CD4-positive, alpha-beta memory T cell (primary cell): ENCODE data around the gene TMSB4X. TPM values are rescaled to one million over a fixed set of nuclear protein-coding genes. Genes with fewer than 3 reads are reported as not detected.

ENCODE experiments used
- CTCF ChIA-PET: fragments of 350-600 bp; sonication (Branson Sonifier 250); formaldehyde crosslinking; loops from one replicate; lab custom pipeline; 2021; ENCODE audit warnings: inconsistent platforms; ENCODE audit not compliant: partially characterized antibody; lab: Charles Lee
- POLR2A ChIA-PET: fragments of 350-600 bp; sonication (Branson Sonifier 250); formaldehyde crosslinking; loops from one replicate; lab custom pipeline; 2021; ENCODE audit not compliant: partially characterized antibody; lab: Charles Lee
- DNase-seq, 5 donors: peaks; one replicate each; pipeline versions ENCODE4 v3.0.0 to v3.0.0-alpha.2; 2020 to 2022; ENCODE audit warnings: mixed read lengths in 1 of 5
- H3K27ac ChIP-seq: one replicate; pipeline ENCODE4 v1.7.0; 2013; ENCODE audit warnings: low read depth, low read length
- H3K27me3 ChIP-seq: 2 replicates; pipeline ENCODE4 v1.7.0; 2013; ENCODE audit warnings: mild to moderate bottlenecking, low read length, moderate library complexity; ENCODE audit not compliant: insufficient read depth
- H3K36me3 ChIP-seq: 2 replicates; pipeline ENCODE4 v1.7.0; 2013; ENCODE audit warnings: mild to moderate bottlenecking, low read length, moderate library complexity; ENCODE audit not compliant: insufficient read depth
- H3K4me1 ChIP-seq: 2 replicates; pipeline ENCODE4 v1.7.0; 2013; ENCODE audit warnings: mild to moderate bottlenecking, low read length, moderate library complexity; ENCODE audit not compliant: insufficient read depth
- H3K4me3 ChIP-seq, 2 donors: one replicate each; pipeline ENCODE4 v1.7.0; 2013; ENCODE audit warnings: low read length in 2 of 2, mild to moderate bottlenecking in 1 of 2
- H3K9me3 ChIP-seq, 2 donors: one replicate each; pipeline ENCODE4 v1.7.0; 2013; ENCODE audit warnings: low read length in 2 of 2, control low read depth in 1 of 2; ENCODE audit not compliant: control insufficient read depth in 1 of 2
- H3K27ac Mint-ChIP-seq, 7 donors: one replicate each; pipeline ENCODE4 v1.8.0; 2020 to 2021; ENCODE audit warnings: mixed read lengths in 7 of 7, mild to moderate bottlenecking in 6 of 7, inconsistent platforms in 3 of 7, moderate library complexity in 3 of 7
- H3K27me3 Mint-ChIP-seq, 2 donors: one replicate each; pipeline ENCODE4 v1.8.0; 2020 to 2021; ENCODE audit warnings: mixed read lengths in 2 of 2
- H3K36me3 Mint-ChIP-seq, 2 donors: one replicate each; pipeline ENCODE4 v1.8.0; 2020 to 2021; ENCODE audit warnings: mixed read lengths in 2 of 2, inconsistent platforms in 1 of 2, mild to moderate bottlenecking in 1 of 2
- H3K4me1 Mint-ChIP-seq, 4 donors: one replicate each; pipeline ENCODE4 v1.8.0; 2020 to 2021; ENCODE audit warnings: mixed read lengths in 4 of 4, mild to moderate bottlenecking in 1 of 4
- H3K4me3 Mint-ChIP-seq, 8 donors: one replicate each; pipeline ENCODE4 v1.8.0; 2020 to 2021; ENCODE audit warnings: mixed read lengths in 8 of 8, mild to moderate bottlenecking in 7 of 8, moderate library complexity in 6 of 8, inconsistent platforms in 3 of 8
- H3K9me3 Mint-ChIP-seq, 8 donors: one replicate each; pipeline ENCODE4 v1.8.0; 2020 to 2021; ENCODE audit warnings: mixed read lengths in 8 of 8, mild to moderate bottlenecking in 5 of 8, inconsistent platforms in 3 of 8, moderate library complexity in 1 of 8
- intact Hi-C: fragments of 100-400 bp; cut with micrococcal nuclease; formaldehyde crosslinking; loops from one replicate; pipeline ENCODE4 v1.15.1; 2023
- polyA plus RNA-seq, 2 donors: library from polyadenylated mRNA; unstranded; fragments of 300-500 nt; fragmentation: Illumina TruSeq; gene quantifications; one replicate each; pipeline ENCODE4 v1.2.3, GENCODE V29; 2021
- total RNA-seq, 2 experiments: library from RNA; stranded (reverse); gene quantifications; one replicate each; pipeline ENCODE4 v1.2.3, GENCODE V29; 2021

TMSB4X gene
- total and polyA plus RNA-seq, 4 experiments from 2014 or later: 4,851 to 36,115 (median 16,529) TPM

- H3K27ac ChIP-seq: peak overlapping the region; percentile 50
- intact Hi-C loops: loop anchor here (1.0 kb wide), 1 partner anchor 7 kb away; no protein-coding TSS in a partner anchor
- H3K4me3 ChIP-seq: no peak overlapping the region
- no peak for DNase-seq
- peaks cover 81% of the 10 kb centered on the region for H3K4me1 ChIP-seq
- H3K27me3 Mint-ChIP-seq: no peaks in the 10 kb centered on the region
- no peaks in the 10 kb centered on the region for H3K36me3 ChIP-seq
- peak overlapping the region; percentile 67 to 89 (median 77) for H3K4me3 Mint-ChIP-seq
- H3K9me3 ChIP-seq: no peaks in the 10 kb centered on the region
- H3K4me1 Mint-ChIP-seq: peaks cover 43 to 75% (median 62%) of the 10 kb centered on the region in 4 donors
- CTCF ChIA-PET: interaction anchor here (1.3 to 2.2 kb wide), 4 partner anchors 25 to 59 kb away, joined by 3 to 9 read pairs (median 4); no protein-coding TSS in a partner anchor
- POLR2A ChIA-PET: interaction anchor here (0.7 to 12.4 kb wide), 15 partner anchors 7 to 97 kb away, joined by 3 to 383 read pairs (median 7); partner anchors contain the start of gene TMSB4X
- no peaks in the 10 kb centered on the region for H3K9me3 Mint-ChIP-seq
- H3K36me3 Mint-ChIP-seq: no peaks in the 10 kb centered on the region
- H3K27ac Mint-ChIP-seq: peak overlapping the region; percentile 92 to 99 (median 96)
- no peaks in the 10 kb centered on the region for H3K27me3 ChIP-seq
Measured at GRCh38 chrX:13005661-13006473, 31.0 kb downstream of the TMSB4X start.

- H3K9me3 ChIP-seq: no peaks in the 10 kb centered on the region
- Mint-ChIP-seq H3K4me3 (peak overlapping the region in 4 of 8 donors; percentile 9 to 48 (median 42)), H3K9me3 (no peaks in the 10 kb centered on the region), H3K36me3 (no peaks in the 10 kb centered on the region), H3K27me3 (no peaks in the 10 kb centered on the region), H3K4me1 (peaks cover 34 to 75% (median 61%) of the 10 kb centered on the region in 4 donors), H3K27ac (peak overlapping the region in 6 of 7 donors; percentile 22 to 97 (median 83))
- intact Hi-C loops: no loop called here
- H3K27ac ChIP-seq: no peak overlapping the region
- CTCF ChIA-PET: interaction anchor here (1.0 to 1.6 kb wide), 3 partner anchors 23 to 80 kb away, joined by 3 to 5 read pairs (median 3); no protein-coding TSS in a partner anchor
- H3K4me1 ChIP-seq: peaks cover 68% of the 10 kb centered on the region
- H3K4me3 ChIP-seq: no peak overlapping the region
- POLR2A ChIA-PET: interaction anchor here (1.0 to 12.4 kb wide), 9 partner anchors 8 to 84 kb away, joined by 3 to 383 read pairs (median 12); partner anchors contain the start of gene TMSB4X
- DNase-seq: no peak
- no peaks in the 10 kb centered on the region for H3K27me3 ChIP-seq
- no peaks in the 10 kb centered on the region for H3K36me3 ChIP-seq
Measured at GRCh38 chrX:13007519-13008188, 32.7 kb downstream of the TMSB4X start.

GRCh38 chrX:13008189-13008533 lies 33.3 kb downstream of the TMSB4X start:
- no peaks in the 10 kb centered on the region for H3K36me3 ChIP-seq
- no peak overlapping the region for H3K27ac ChIP-seq
- ChIA-PET CTCF (interaction anchor here (1.0 to 1.2 kb wide), 2 partner anchors 23 to 71 kb away, joined by 3 read pairs; no protein-coding TSS in a partner anchor), POLR2A (interaction anchor here (1.0 to 12.4 kb wide), 8 partner anchors 9 to 83 kb away, joined by 3 to 383 read pairs (median 17); partner anchors contain the start of gene TMSB4X)
- Mint-ChIP-seq H3K27me3 (no peaks in the 10 kb centered on the region), H3K4me3 (peak overlapping the region in 5 of 8 donors; percentile 9 to 58 (median 46)), H3K4me1 (peaks cover 38 to 75% (median 62%) of the 10 kb centered on the region in 4 donors), H3K27ac (peak overlapping the region in 6 of 7 donors; percentile 38 to 88 (median 80)), H3K36me3 (no peaks in the 10 kb centered on the region), H3K9me3 (no peaks in the 10 kb centered on the region)
- DNase-seq: no peak
- intact Hi-C loops: no loop called here
- no peaks in the 10 kb centered on the region for H3K9me3 ChIP-seq
- no peaks in the 10 kb centered on the region for H3K27me3 ChIP-seq
- H3K4me3 ChIP-seq: no peak overlapping the region
- H3K4me1 ChIP-seq: peaks cover 68% of the 10 kb centered on the region

- no peak overlapping the region for H3K27ac ChIP-seq
- intact Hi-C loops: no loop called here
Measured at GRCh38 chrX:13008851-13009250, 33.9 kb downstream of the TMSB4X start.

GRCh38 chrX:13009273-13009672 lies 34.4 kb downstream of the TMSB4X start:
- Histone ChIP-seq H3K27ac (no peak overlapping the region), H3K4me3 (no peak overlapping the region), H3K27me3 (no peaks in the 10 kb centered on the region), H3K36me3 (no peaks in the 10 kb centered on the region), H3K9me3 (no peaks in the 10 kb centered on the region), H3K4me1 (peaks cover 72% of the 10 kb centered on the region)
- intact Hi-C loops: no loop called here
- POLR2A ChIA-PET: interaction anchor here (1.1 to 12.4 kb wide), 6 partner anchors 8 to 82 kb away, joined by 3 to 383 read pairs (median 8); partner anchors contain the start of gene TMSB4X
- CTCF ChIA-PET: no interaction called here
- H3K4me1 Mint-ChIP-seq: peaks cover 48 to 86% (median 70%) of the 10 kb centered on the region in 4 donors
- no peak for DNase-seq
- no peaks in the 10 kb centered on the region for H3K9me3 Mint-ChIP-seq
- no peak overlapping the region for H3K4me3 Mint-ChIP-seq
- H3K27me3 Mint-ChIP-seq: no peaks in the 10 kb centered on the region
- no peaks in the 10 kb centered on the region for H3K36me3 Mint-ChIP-seq
- H3K27ac Mint-ChIP-seq: no peak overlapping the region

More at GRCh38 chrX:13008851-13009250, 33.9 kb downstream of the TMSB4X start:
- peaks cover 44 to 82% (median 66%) of the 10 kb centered on the region in 4 donors for H3K4me1 Mint-ChIP-seq
- Histone ChIP-seq H3K36me3 (no peaks in the 10 kb centered on the region), H3K9me3 (no peaks in the 10 kb centered on the region), H3K4me1 (peaks cover 68% of the 10 kb centered on the region), H3K27me3 (no peaks in the 10 kb centered on the region), H3K4me3 (no peak overlapping the region)
- no peaks in the 10 kb centered on the region for H3K36me3 Mint-ChIP-seq
- ChIA-PET POLR2A (interaction anchor here (1.1 to 12.4 kb wide), 8 partner anchors 7 to 83 kb away, joined by 3 to 383 read pairs (median 7); partner anchors contain the start of gene TMSB4X), CTCF (interaction anchor here (1.0 kb wide), 1 partner anchor 71 kb away, joined by 3 read pairs; no protein-coding TSS in a partner anchor)
- DNase-seq: no peak
- no peaks in the 10 kb centered on the region for H3K9me3 Mint-ChIP-seq
- H3K27ac Mint-ChIP-seq: peak overlapping the region in 1 of 7 donors; percentile 35
- no peaks in the 10 kb centered on the region for H3K27me3 Mint-ChIP-seq
- no peak overlapping the region for H3K4me3 Mint-ChIP-seq

GRCh38 chrX:13009844-13010243 lies 34.9 kb downstream of the TMSB4X start:
- H3K36me3 Mint-ChIP-seq: no peaks in the 10 kb centered on the region
- no peaks in the 10 kb centered on the region for H3K9me3 Mint-ChIP-seq
- no peak overlapping the region for H3K4me3 Mint-ChIP-seq
- ChIA-PET POLR2A (interaction anchor here (0.6 to 12.4 kb wide), 8 partner anchors 8 to 82 kb away, joined by 3 to 383 read pairs (median 7); partner anchors contain the start of gene TMSB4X), CTCF (interaction anchor here (1.2 to 1.9 kb wide), 2 partner anchors 16 to 63 kb away, joined by 3 to 10 read pairs; no protein-coding TSS in a partner anchor)
- peaks cover 48 to 87% (median 71%) of the 10 kb centered on the region in 4 donors for H3K4me1 Mint-ChIP-seq
- H3K4me1 ChIP-seq: peaks cover 73% of the 10 kb centered on the region
- no peak overlapping the region for H3K27ac ChIP-seq
- no peak overlapping the region for H3K27ac Mint-ChIP-seq
- H3K9me3 ChIP-seq: no peaks in the 10 kb centered on the region
- no peaks in the 10 kb centered on the region for H3K27me3 ChIP-seq
- no peak overlapping the region for H3K4me3 ChIP-seq
- DNase-seq: no peak
- no peaks in the 10 kb centered on the region for H3K27me3 Mint-ChIP-seq
- intact Hi-C loops: loop anchor here (5.0 kb wide), 2 partner anchors 33 to 42 kb away; partner anchors contain the start of gene TMSB4X
- no peaks in the 10 kb centered on the region for H3K36me3 ChIP-seq
